HG03469 (cell line): Measurements from ENCODE around the gene LRRC71.

ENCODE experiments used
- ATAC-seq: cut with Tn5 transposase; IDR thresholded peaks from one replicate; pipeline ENCODE4 v1.9.1; 2021; ENCODE audit warnings: mild to moderate bottlenecking, moderate library complexity, moderate number of reproducible peaks; ENCODE audit not compliant: unreplicated experiment

Gene LRRC71

GRCh38 chr1:156945881-156946661, 25.6 kb downstream of the LRRC71 start:
- no peak for ATAC-seq

- ATAC-seq, result no peak
Measured at GRCh38 chr1:156947127-156947526, 26.7 kb downstream of the LRRC71 start.

- no peak for ATAC-seq
Measured at GRCh38 chr1:156947818-156948525, 27.5 kb downstream of the LRRC71 start.

GRCh38 chr1:156948708-156949107, 28.3 kb downstream of the LRRC71 start:
- ATAC-seq, result no peak

- ATAC-seq, result no peak
Measured at GRCh38 chr1:156949127-156949526, 28.7 kb downstream of the LRRC71 start.

- ATAC-seq, result no peak
Measured at GRCh38 chr1:156951371-156951770, 30.9 kb downstream of the LRRC71 start.

GRCh38 chr1:156953571-156953970, 33.1 kb downstream of the LRRC71 start:
- no peak for ATAC-seq

GRCh38 chr1:156956333-156956732, 35.9 kb downstream of the LRRC71 start:
- no peak for ATAC-seq

- no peak for ATAC-seq
Measured at GRCh38 chr1:156957634-156958033, 37.2 kb downstream of the LRRC71 start.

GRCh38 chr1:156958247-156958714, 37.8 kb downstream of the LRRC71 start:
- no peak for ATAC-seq

GRCh38 chr1:156959414-156959813, 39.0 kb downstream of the LRRC71 start:
- ATAC-seq, result no peak

- no peak for ATAC-seq
Measured at GRCh38 chr1:156959925-156960324, 39.5 kb downstream of the LRRC71 start.

- no peak for ATAC-seq
Measured at GRCh38 chr1:156961709-156962108, 41.3 kb downstream of the LRRC71 start.

GRCh38 chr1:156963621-156964020, 43.2 kb downstream of the LRRC71 start:
- ATAC-seq, result no peak

- ATAC-seq, result no peak
Measured at GRCh38 chr1:156964441-156964840, 44.0 kb downstream of the LRRC71 start.

- ATAC-seq, result no peak
Measured at GRCh38 chr1:156969496-156969895, 49.1 kb downstream of the LRRC71 start.

- no peak for ATAC-seq
Measured at GRCh38 chr1:156970017-156970416, 49.6 kb downstream of the LRRC71 start.

GRCh38 chr1:156973417-156973816, 53.0 kb downstream of the LRRC71 start:
- no peak for ATAC-seq

- no peak for ATAC-seq
Measured at GRCh38 chr1:156975084-156975483, 54.7 kb downstream of the LRRC71 start.

GRCh38 chr1:156980551-156980950, 60.1 kb downstream of the LRRC71 start:
- no peak for ATAC-seq
